HG03060 (cell line): ENCODE data around the gene CORIN.

Experiments
- ATAC-seq: cut with Tn5 transposase; IDR thresholded peaks from one replicate; pipeline ENCODE4 v1.9.1; 2021; ENCODE audit warnings: low read depth, moderate number of reproducible peaks; ENCODE audit not compliant: unreplicated experiment

Gene CORIN

GRCh38 chr4:47652092-47652491, 185.8 kb downstream of the CORIN start:
- ATAC-seq, result no peak

- ATAC-seq, result no peak
These were observed 186.6 kb downstream of the CORIN start for GRCh38 chr4:47651231-47651630.

DNA sequence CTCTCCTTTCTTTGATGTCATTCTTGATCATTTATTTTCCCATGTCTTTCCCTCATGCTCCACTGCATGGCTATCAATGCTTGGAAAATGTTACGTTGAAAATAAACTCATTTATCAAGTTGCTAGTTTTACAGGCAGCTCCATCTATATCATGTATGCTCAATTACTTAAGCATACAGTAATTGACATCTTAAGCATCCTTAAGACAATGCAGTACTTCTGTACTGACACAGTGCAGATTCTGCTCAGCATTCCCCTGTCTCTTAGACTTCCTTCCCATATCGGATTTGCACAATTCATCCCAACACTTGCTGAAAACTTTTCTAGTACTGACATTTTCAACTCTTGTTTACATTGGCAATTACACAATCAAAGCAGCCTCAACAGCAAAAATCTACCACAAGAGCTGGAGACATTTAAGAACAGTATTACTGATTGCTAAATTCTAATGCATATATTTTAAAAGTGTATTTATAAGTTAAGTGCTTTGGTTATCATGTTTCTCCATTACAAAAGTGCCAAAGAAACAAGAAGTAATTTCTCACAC, 187.2 kb downstream of the CORIN start:
- no peak for ATAC-seq

DNA sequence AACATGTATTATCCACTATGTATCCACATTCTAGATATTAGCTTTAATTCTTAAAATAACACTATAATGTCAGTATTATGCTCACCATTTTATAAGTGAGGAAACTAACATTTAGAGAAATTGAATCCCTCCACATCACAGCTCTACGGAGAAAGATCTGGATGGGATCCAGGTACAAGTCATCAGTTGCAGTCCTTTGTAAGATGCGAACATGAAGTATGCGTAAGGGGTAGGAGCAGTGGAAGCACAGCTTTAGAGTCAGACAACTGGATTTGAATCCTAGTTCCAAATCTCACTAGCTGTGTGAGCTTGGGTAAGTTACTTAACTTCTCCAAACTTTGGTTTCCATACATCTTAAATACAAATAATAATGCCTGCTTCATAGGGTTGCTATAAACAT, 190.3 kb downstream of the CORIN start:
- ATAC-seq, result no peak

DNA sequence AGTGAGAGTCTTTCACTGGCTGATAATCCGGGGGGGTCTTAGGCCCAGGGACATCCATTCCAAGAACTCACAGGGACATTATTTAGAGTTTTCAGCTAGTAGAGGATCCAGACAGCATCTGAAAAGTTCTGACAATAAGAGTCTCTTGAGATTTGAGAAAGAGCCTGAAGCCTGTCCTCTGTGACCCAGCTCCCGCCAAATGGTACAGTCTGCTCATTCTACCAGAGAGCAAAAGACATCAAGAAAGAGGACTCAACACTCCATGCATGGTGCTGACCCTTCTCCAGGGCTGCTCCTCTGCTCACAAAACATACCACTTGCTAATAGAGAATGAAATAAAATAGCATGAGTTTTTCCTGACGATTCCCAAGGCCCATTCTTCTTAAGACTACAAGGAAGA, 190.8 kb downstream of the CORIN start:
- ATAC-seq, result no peak

DNA sequence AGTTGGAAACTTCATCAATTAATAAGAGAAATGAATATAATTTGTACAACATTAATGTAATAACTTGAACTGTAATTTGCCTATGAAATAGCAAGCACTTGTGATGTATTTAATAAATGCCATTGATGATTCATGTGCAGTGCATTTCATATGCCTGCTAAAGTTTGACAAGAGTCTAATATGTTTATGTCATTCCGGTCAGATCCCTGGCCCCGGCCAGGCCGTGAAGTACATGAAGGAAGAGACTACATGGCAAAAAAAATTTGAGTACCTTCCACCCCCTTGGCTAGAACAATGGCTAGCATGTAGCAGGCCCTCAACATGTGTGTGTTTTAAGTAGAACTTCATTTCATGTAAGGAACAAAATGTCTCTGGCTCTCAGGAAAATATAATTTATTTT, 191.5 kb downstream of the CORIN start:
- no peak for ATAC-seq

DNA sequence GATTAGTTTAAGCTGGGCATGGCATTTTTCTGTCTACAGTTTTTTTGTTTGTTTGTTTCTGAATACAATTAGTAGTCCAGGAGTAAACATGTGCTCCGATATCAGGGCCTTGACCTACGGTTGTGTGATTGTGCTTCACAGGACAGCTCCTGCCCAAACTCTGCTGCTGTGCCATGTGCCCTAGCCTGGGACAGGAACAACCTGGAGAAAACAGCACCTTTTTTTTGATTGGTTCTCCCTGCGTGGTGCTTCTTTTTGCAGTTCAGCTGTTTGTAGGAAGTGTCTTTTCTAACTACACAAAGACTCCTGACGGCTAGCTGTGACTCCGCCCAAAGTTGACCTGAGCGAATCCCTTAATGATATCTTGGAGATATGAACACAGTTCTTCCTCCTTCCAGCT, 194.0 kb downstream of the CORIN start:
- ATAC-seq, result no peak

GRCh38 chr4:47642985-47643760, 194.7 kb downstream of the CORIN start:
- no peak for ATAC-seq

- no peak for ATAC-seq
These were observed 195.6 kb downstream of the CORIN start for GRCh38 chr4:47642191-47642830.

DNA sequence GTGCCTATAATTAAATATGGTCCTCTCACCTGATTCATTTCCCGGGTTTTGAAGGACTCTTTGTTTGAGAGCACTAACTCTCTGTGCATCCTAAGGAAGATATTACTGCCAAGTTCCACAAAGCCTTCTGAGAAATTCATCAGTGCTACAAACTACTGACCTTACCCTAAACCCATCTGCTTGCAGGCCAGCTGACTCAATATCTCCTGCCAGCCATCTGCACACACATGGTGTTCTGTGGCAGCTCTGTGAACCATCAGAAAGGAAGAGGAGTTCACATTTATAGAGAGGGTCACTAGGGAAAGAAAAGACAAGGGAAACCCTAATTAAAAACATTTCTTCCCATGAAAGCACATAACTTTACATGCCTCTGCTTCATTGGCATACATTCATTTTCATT, 196.1 kb downstream of the CORIN start:
- no peak for ATAC-seq

- no peak for ATAC-seq
These were observed 197.0 kb downstream of the CORIN start for GRCh38 chr4:47640911-47641310.

DNA sequence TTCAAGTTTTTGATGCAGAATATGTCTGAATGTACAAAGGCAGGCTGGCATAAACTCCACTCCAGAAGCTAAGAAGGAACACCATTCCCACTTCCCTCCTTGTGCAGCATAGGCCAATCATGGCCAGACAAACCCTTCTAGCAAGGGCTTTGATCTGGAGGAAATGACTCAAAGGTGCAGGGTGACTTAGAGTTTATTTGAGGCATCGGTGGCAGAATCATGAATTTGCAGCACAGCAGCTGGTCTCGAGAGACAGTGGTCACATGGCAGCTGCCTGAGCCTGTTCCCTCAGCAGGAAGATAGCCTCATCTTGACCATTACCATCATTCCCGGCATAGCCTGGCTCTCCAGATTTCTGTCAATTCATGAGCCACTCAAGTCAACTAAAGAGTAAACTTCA, 198.3 kb downstream of the CORIN start:
- ATAC-seq, result no peak

DNA sequence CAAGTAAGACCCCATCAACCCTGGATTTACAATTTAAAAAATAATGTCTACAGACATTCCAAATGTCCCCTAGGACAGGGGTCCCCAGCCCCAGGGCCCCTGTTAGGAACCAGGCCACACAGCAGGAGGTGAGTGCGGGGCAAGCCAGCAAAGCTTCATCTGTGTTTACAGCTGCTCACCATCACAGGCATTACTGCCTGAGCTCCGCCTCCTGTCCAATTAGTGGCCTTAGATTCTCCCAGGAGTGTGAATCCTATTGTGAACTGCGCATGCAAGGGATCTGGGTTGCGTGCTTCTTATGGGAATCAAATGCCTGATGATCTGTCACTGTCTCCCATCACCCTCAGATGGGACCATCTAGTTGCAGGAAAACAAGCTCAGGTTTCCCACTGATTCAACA, 206.7 kb downstream of the CORIN start:
- no peak for ATAC-seq

DNA sequence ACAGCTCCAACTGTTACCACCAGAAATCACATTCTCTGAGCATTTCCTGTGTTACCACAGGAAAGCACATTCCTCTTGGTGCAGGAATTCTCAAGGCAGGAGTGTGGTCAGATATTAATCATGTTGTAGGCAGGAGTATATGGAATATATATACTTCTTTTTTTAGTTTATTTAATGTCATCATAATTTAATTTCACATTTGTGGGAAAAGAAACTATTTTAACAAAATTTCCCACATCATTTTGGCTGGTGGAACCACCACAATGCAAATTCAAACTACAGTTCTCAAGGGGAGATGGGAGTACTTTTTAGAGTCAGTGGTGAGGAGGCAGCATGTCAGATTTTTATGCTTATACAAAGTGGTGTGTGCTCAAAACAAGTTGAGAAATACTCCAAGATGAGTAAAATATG, 213.8 kb downstream of the CORIN start:
- ATAC-seq, result no peak

- ATAC-seq, result no peak
These were observed 216.7 kb downstream of the CORIN start for GRCh38 chr4:47621181-47621580.

DNA sequence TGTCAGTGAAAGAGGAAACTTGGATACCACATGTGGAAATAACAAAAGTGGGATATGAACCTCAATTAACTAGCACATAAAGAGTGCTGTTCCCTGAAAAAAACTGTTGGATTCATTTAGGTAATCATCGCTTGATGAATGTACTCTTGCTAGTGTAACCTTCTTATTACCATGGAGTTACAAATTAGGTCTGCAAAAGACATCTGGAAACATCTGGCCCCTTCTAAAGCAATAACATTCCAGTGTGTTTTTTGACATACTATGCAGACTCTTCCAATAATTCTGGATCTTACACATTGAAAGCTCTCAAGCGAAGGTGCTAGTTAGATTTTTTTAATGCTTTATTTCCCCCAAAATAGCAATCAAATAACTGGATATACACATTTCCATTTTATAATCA, 218.2 kb downstream of the CORIN start:
- ATAC-seq, result no peak

GRCh38 chr4:47617607-47618006, 220.3 kb downstream of the CORIN start:
- ATAC-seq, result no peak

DNA sequence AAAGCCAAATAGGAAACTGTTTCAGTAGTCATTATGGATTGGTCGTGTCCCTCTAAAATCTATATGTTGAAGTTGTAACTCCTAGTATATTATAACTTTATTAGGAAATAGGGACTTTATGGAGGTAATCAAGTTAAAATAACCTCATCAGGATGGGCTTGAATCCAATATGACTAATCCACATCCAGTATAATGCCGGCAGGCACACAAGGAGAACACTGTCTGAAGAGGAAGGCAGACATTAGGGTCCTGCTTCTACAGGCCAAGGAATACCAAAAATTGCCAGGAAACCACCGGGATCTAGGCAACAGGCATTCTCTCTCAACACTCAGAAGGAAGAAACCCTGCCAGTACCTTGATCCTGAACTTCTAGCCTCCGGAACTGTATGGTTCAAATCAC, 222.5 kb downstream of the CORIN start:
- ATAC-seq, result no peak

DNA sequence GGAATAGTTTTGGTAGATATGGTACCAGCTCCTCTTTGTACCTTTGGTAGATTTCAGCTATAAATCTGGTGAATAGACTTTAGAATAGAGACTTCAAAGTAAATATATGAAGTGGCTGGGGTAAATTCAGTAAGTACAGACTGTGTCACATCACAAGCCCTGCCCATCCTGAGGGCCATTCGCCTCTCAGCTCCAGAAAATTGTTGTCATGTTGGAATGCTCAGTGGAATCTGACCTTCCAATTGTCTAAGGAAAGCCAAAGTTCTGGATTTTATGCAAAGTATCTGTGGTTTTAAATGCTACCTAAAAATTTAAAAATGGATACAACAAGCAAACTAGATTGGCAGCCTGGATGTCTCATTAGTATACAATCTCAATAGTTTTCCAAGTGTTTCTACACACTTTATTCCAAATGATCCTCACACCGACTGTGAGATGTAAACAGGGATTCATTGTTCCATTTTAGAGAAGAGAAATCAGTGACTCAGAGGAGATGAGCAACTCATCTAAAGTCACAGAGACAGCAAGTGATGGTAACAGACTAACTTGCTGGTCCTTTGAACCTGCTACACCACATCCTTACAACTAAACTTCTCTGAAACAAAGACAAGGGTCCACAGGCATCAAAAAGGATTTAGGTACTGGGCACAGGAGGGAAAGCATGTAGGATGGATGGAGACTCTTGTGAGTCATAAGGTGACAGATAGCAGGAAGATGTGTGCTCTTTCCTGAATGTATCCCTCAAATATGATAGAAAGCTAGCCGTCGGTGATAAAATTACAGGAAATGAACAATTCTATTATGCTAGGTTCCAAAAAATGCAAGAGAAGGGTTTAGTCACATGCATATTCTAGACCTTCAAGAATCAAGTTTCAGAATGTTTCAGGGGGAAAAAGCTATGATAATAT, 225.5 kb downstream of the CORIN start:
- ATAC-seq, result no peak

GRCh38 chr4:47606482-47606881, 231.4 kb downstream of the CORIN start:
- no peak for ATAC-seq

- ATAC-seq, result no peak
These were observed 239.0 kb downstream of the CORIN start for GRCh38 chr4:47598896-47599295.
